Large intestine (tissue), 3 donors: ENCODE results near the gene RSRC1. TPM values are rescaled to one million over a fixed set of nuclear protein-coding genes. Genes with fewer than 3 reads are reported as not detected.

Experiments
- DNase-seq, 2 donors: peaks; one replicate each; pipeline versions ENCODE4 v3.0.0 to v3.0.0-alpha.2; 2013
- H3K27ac ChIP-seq: one replicate; pipeline ENCODE4 v1.5.1; 2013; ENCODE audit warnings: low read length
- H3K27me3 ChIP-seq: 2 replicates; pipeline ENCODE4 v1.6.1; 2013; ENCODE audit warnings: low read length; ENCODE audit not compliant: control insufficient read depth, insufficient read depth
- H3K36me3 ChIP-seq: 2 replicates; pipeline ENCODE4 v1.6.1; 2013; ENCODE audit warnings: low read length; ENCODE audit not compliant: control insufficient read depth, insufficient read depth
- H3K4me1 ChIP-seq: one replicate; pipeline ENCODE4 v1.6.1; 2013; ENCODE audit warnings: low read length; ENCODE audit not compliant: control insufficient read depth, insufficient read depth
- H3K4me3 ChIP-seq: one replicate; pipeline ENCODE4 v1.5.1; 2013; ENCODE audit warnings: low read length
- H3K9me3 ChIP-seq: one replicate; pipeline ENCODE4 v1.6.1; 2013; ENCODE audit warnings: mild to moderate bottlenecking, low read depth, low read length, moderate library complexity; ENCODE audit not compliant: control insufficient read depth
- WGBS: methylation state at CpG from one replicate; pipeline ENCODE4 v1.1.5; 2013; ENCODE audit warnings: low lambda C conversion rate; ENCODE audit not compliant: insufficient coverage; 5-methylcytosine and 5-hydroxymethylcytosine counted together
- polyA plus RNA-seq: library from polyadenylated mRNA; unstranded; fragments of 120-200 nt; gene quantifications from one replicate; pipeline ENCODE4 v1.2.1, GENCODE V29; 2013

Gene RSRC1
- polyA plus RNA-seq, 1 donor = 22.4 TPM

DNA sequence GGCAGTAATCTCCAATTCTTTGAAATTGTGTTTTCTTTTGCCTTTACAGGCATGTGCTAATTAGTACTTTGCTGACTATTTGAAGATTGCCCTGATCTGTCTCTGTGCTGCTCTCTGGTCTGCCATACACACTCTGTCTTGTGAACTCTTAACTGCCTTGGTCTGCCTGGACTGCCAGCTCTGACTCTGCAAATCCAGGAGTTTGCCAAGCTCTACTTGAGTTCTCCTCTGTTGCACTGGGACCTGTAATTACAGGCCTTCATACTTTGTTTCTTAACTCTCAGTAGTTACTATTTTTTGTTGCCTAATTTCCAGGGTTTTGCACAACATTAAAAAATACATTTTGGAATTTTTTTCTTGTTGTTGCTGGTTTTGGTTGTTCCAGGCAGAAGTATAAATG lies 155.0 kb downstream of the RSRC1 start:
- H3K27me3 ChIP-seq = no peaks in the 10 kb centered on the region
- peaks cover 3% of the 10 kb centered on the region for H3K36me3 ChIP-seq
- no peak overlapping the region for H3K27ac ChIP-seq
- DNase-seq = no peak
- H3K4me3 ChIP-seq = no peak overlapping the region
- H3K9me3 ChIP-seq = peaks cover 17% of the 10 kb centered on the region
- H3K4me1 ChIP-seq = no peaks in the 10 kb centered on the region

DNA sequence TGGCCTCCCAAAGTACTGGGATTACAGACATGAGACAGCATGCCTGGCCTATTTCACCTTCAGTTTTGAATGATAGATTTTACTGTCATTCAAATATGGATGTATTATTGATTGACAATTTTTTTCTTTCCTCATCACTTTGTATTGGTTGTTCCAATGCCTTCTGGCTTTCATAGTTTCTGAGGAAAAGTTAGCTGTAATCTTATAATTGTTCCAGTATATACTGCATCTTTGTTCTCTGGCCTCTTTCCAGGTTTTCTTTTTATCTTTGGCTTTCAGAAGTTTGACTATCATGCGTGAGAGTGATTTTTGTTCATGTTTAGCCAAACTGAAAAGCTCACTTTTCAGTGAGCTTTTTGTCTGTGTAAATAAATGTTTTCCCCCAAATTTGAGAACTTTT lies 157.1 kb downstream of the RSRC1 start:
- 86% methylated on average over 1 of the region's 1 CpG for WGBS
- Histone ChIP-seq H3K36me3 (peaks cover 3% of the 10 kb centered on the region), H3K9me3 (peaks cover 17% of the 10 kb centered on the region), H3K4me3 (no peak overlapping the region), H3K27ac (no peak overlapping the region), H3K27me3 (no peaks in the 10 kb centered on the region), H3K4me1 (no peaks in the 10 kb centered on the region)
- DNase-seq = no peak

DNA sequence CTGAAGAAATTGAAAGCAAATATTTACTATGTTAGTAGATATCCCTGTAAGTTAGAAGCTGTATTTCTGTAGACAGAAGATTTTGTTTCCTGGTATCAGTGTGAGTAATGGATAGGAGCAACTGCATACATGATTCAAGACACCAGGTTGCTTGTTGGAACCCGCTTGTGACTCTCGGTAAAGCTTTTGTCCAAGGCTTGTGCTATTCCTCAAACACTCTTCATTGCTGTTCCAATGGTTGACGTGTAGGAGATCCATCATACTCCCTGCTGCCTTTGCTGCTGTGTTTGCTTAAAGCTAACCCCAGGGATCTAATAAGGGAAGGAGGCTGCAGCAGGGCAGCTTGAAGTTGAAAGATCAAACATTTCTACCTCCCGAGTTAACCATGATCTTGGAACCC lies 160.1 kb downstream of the RSRC1 start:
- no peak overlapping the region for H3K4me3 ChIP-seq
- WGBS = no CpG with 5 or more reads among the region's 4 CpGs

GRCh38 chr3:158272081-158272480 lies 162.2 kb downstream of the RSRC1 start:
- H3K9me3 ChIP-seq = peaks cover 4% of the 10 kb centered on the region
- 94% methylated on average over 6 of the region's 6 CpGs for WGBS
- no peak overlapping the region for H3K4me3 ChIP-seq
- H3K27ac ChIP-seq = no peak overlapping the region
- H3K36me3 ChIP-seq = no peaks in the 10 kb centered on the region
- no peaks in the 10 kb centered on the region for H3K4me1 ChIP-seq
- no peak for DNase-seq
- H3K27me3 ChIP-seq = no peaks in the 10 kb centered on the region

More for the DNA sequence above, 160.1 kb downstream of the RSRC1 start:
- no peak overlapping the region for H3K27ac ChIP-seq
- no peaks in the 10 kb centered on the region for H3K27me3 ChIP-seq
- peaks cover 17% of the 10 kb centered on the region for H3K9me3 ChIP-seq
- DNase-seq = no peak
- H3K4me1 ChIP-seq = no peaks in the 10 kb centered on the region
- peaks cover 3% of the 10 kb centered on the region for H3K36me3 ChIP-seq

- Histone ChIP-seq H3K27ac (no peak overlapping the region), H3K27me3 (no peaks in the 10 kb centered on the region), H3K4me3 (no peak overlapping the region), H3K36me3 (peaks cover 2% of the 10 kb centered on the region), H3K9me3 (no peaks in the 10 kb centered on the region), H3K4me1 (no peaks in the 10 kb centered on the region)
- no CpG with 5 or more reads among the region's 1 CpG for WGBS
- DNase-seq = no peak
Observed at GRCh38 chr3:158273656-158274055, 163.8 kb downstream of the RSRC1 start.

DNA sequence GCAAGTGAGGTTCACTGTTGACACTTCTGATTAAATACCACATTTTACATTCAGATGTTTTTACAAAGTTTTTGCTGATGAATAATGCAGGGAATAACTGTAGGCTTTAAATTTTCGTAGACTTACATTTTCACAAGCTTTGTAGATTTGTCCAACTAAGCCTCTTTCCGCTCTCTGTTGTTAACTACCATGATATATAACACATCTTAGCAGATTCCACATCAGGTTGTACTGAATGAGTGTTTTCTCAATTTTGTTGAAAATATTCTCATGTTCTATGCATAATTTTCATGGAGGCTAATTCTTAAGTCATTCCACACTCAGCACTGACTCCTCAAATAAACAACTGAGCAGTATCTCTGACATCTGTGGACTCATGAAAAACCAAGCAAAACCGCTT lies 168.3 kb downstream of the RSRC1 start:
- no peak overlapping the region for H3K27ac ChIP-seq
- no peaks in the 10 kb centered on the region for H3K9me3 ChIP-seq
- no peaks in the 10 kb centered on the region for H3K4me1 ChIP-seq
- H3K36me3 ChIP-seq = peaks cover 2% of the 10 kb centered on the region
- no peaks in the 10 kb centered on the region for H3K27me3 ChIP-seq
- no peak overlapping the region for H3K4me3 ChIP-seq
- no peak for DNase-seq
- WGBS = 82% methylated on average over 3 of the region's 3 CpGs

GRCh38 chr3:158279609-158280008 lies 169.7 kb downstream of the RSRC1 start:
- DNase-seq = no peak
- Histone ChIP-seq H3K27ac (no peak overlapping the region), H3K36me3 (peaks cover 2% of the 10 kb centered on the region), H3K9me3 (no peaks in the 10 kb centered on the region), H3K4me3 (no peak overlapping the region), H3K27me3 (no peaks in the 10 kb centered on the region), H3K4me1 (no peaks in the 10 kb centered on the region)

DNA sequence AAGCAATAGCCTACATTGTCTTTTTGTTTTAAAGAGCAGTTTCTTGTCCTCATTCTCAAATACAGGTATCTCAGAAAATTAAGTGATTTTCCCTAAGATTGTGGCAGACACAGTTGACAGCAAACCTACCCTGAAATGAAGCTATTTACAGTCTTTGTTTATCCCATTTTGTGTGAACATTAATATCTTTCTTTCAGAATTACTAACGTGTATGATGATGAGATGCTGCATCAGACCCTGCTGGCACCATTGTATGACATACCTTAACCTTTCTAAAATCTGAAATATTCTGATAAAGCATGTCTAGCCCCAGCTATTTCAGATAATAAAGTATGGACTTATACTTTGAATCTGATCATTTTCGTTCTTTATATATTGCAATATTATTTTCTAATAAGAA lies 185.9 kb downstream of the RSRC1 start:
- Histone ChIP-seq H3K9me3 (no peaks in the 10 kb centered on the region), H3K27me3 (no peaks in the 10 kb centered on the region), H3K27ac (no peak overlapping the region), H3K4me3 (no peak overlapping the region), H3K36me3 (no peaks in the 10 kb centered on the region), H3K4me1 (no peaks in the 10 kb centered on the region)
- no peak for DNase-seq
- WGBS = 100% methylated on average over 2 of the region's 2 CpGs

- Histone ChIP-seq H3K4me3 (no peak overlapping the region), H3K4me1 (no peaks in the 10 kb centered on the region), H3K9me3 (no peaks in the 10 kb centered on the region), H3K27ac (no peak overlapping the region), H3K27me3 (no peaks in the 10 kb centered on the region), H3K36me3 (no peaks in the 10 kb centered on the region)
- no peak for DNase-seq
Observed at GRCh38 chr3:158297940-158298339, 188.1 kb downstream of the RSRC1 start.

GRCh38 chr3:158308236-158308928 lies 198.5 kb downstream of the RSRC1 start:
- Histone ChIP-seq H3K9me3 (no peaks in the 10 kb centered on the region), H3K27me3 (no peaks in the 10 kb centered on the region), H3K36me3 (no peaks in the 10 kb centered on the region), H3K4me1 (no peaks in the 10 kb centered on the region), H3K27ac (no peak overlapping the region), H3K4me3 (no peak overlapping the region)
- WGBS = 71% methylated on average over 1 of the region's 8 CpGs
- no peak for DNase-seq

- no peak overlapping the region for H3K27ac ChIP-seq
- H3K4me1 ChIP-seq = no peaks in the 10 kb centered on the region
- no peaks in the 10 kb centered on the region for H3K9me3 ChIP-seq
- no peaks in the 10 kb centered on the region for H3K27me3 ChIP-seq
- DNase-seq = no peak
- no peak overlapping the region for H3K4me3 ChIP-seq
- H3K36me3 ChIP-seq = no peaks in the 10 kb centered on the region
Observed at GRCh38 chr3:158312560-158313141, 202.8 kb downstream of the RSRC1 start.
